8988T (cell line): ENCODE data around the gene ZNF516.
"Not testable (repeated sequence)": the region's sequence is repeated elsewhere in the genome, so short reads cannot be mapped to it uniquely, and the experiment has no call there.

Experiments
- DNase-seq: peaks from one replicate; pipeline ENCODE4 v3.0.0; 2011

Gene ZNF516

DNA sequence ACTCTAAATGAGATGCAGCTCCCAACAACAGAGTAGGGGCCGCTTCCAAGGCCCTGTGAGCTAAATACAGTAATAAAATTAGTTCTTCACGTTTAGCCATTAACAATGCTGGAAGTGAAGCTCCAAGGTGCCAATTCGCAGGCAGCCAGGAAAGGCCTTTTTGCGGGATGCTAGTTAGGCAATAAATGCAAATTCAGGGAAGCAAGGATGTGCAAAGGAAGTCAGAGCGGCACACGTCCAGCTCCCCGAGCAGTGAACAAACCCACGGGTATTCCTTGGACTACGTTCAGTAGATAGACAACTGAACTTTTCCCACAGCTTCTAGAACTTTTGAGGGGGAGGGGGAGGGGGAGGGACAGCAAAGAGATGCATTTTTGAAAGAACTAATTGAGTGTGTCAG, 6.9 kb downstream of the ZNF516 start:
- no peak for DNase-seq

DNA sequence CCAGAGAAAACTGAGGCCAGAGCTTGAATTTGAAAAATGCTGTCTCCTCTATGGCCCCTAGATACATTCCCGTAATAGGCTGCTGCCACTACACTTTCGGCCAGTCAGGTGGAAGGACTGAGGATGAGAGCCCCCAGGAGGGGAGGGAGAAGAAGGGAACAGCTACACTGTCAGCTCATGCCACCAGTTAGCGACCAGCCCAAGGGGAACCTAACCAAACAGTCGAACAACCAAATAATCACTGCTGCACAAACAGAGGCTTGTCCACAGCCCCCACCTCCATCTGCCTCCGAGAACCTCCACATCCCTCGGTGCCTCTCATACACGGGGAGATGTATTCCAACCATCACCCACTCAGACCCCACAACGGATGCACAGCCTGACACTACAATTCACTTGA, 7.3 kb downstream of the ZNF516 start:
- no peak for DNase-seq

DNA sequence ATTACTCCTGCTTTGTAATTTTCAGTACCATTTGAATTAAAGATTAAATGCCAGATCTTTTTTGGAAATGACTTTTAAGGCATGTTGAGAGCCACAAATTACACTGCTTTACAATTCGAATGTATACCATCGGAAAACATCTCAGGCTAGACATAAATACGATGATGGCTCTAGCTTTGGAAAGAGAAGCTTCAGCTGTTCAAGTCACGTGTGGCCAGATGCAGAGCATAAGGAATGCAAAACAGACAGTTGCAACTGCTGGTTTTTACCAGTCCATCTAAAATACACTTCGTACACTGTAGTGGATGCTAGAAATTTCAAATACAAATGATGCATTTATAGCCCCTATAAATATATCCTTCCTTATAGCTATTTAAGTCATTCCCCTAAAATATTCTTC, 8.0 kb downstream of the ZNF516 start:
- no peak for DNase-seq

DNA sequence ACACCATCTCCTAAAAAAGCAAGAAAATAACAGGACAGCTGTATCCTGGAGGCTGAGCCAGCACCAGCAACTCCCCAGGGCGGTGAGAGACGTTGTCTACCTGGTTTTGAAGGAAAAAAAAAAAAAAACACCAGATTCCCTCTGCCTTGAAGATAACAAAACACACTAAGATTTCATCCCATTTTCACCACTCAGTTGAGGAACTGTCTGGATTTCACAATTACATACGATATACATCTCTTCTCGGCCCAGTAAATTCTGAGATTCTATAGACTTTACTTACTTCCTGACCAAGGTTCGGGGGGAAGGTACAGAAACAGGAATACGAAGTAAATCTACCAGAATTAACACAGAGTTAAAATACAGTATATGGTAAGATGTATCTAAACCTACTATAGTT, 8.5 kb downstream of the ZNF516 start:
- no peak for DNase-seq

DNA sequence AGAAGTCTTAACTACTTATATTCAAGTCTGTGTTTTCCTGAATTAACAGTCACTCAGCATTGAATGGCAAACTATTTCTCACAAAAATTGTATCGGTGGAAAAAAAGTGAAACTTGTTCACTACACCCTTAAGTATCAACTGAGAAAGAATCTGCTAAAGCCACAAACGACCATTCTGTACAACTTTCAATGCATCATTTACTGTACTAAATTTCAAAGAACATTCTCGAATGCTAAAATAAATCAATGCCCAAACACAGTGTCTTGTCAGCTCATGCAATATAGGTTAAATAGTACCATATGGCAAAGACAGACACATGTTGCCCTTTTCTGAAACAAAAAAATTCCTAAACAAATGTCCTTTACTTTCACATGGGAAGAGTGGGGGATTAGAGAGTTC, 9.0 kb downstream of the ZNF516 start:
- no peak for DNase-seq

DNA sequence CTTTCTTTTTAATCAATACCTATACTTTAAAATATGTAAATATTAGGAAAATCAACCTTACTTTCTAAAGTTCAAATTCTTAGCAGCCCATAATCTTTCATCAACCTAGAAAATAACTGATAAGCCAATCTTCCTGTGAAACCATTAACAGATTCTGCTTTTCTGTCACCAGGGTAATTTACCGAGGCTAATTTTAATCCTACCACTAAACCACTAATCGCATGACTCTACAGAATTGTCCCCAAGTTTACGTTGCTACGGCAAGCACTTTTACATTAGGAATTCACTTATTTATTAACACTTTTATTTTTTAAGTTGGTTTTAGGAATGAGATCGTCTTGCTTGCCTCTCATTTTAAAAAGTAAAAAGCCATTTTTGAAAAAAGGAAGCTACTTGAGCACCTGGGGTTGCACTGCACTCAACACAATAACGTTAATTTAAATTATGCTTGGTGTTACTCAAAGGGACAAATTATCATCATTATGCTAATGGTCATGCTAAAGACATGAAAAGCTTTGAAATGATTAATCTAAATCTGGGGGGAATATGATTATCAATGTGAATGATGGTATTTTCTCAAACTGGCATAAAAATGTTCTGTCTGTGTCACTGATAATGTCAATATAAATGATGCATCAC, 10.2 kb downstream of the ZNF516 start:
- no peak for DNase-seq

DNA sequence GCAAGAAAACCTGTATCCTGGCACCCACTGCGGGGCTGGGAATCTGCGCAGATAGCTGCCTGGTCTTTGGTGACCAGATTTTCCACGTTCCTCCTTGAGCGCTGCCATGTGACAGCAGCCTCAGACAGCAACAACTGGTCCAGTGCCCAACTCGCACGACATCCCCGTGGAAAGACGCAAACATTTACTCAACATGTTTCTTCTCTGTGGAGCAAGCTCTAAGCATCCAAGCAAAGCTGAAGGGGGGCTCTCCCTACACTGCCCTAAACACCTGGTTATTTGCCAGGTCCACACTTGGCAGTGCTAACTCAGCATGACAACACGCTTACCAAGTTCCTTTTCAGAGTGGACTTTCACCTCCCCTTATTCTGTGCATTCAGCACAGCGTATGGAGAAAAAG, 11.3 kb downstream of the ZNF516 start:
- no peak for DNase-seq

DNA sequence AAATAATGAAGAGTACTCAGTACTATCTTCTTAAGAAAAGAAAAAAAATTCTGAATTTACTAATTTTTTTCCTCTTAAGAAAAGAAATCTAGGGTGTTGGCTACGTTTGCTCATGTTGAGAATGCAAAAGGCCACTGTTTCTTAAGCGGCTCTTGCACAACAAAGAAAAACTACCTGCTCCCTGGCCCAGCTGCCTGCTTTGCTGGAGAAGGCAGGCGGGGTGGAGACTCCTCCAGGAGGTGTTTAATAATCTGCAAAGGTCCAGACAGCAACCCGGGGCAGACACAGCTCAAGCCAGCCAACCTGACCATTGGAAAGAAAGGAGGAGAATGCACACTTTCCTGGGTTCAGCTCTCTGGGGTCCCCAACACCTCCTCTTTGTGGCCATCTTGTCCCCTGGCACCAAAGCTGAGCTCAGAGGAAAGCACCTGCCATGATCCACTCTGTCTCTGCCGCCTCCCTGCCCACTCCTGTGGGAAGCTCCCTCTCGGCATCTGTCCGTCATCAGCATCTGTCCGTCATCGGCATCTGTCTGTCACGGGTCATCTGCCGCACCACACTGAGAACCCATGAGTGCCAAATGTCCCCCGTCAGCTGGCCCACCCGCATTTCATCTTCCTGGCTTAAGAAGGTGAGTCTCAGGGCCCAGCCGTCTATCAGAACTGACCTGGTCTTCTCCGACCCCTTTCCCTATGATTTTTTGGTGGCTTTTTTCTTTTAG, 11.9 kb downstream of the ZNF516 start:
- no peak for DNase-seq

DNA sequence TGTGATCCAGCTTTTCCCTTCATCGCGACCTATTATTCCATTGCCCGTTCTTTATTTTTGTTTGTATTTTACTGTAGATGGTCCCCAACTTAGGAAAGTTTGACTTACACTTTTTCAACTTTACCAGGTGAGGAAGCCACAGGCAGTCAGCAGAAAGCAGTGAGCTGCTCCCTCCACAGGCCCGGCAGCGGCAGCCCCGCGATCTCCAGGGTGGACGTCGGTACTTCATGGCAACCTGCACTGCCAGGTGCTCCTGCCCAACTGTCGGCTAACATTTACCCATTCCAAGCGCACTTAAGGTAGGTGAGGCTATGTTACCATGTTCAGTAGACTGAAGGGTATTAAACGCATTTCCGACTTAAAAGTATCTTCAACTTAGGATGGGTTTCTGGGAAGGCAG, 12.8 kb downstream of the ZNF516 start:
- no peak for DNase-seq

DNA sequence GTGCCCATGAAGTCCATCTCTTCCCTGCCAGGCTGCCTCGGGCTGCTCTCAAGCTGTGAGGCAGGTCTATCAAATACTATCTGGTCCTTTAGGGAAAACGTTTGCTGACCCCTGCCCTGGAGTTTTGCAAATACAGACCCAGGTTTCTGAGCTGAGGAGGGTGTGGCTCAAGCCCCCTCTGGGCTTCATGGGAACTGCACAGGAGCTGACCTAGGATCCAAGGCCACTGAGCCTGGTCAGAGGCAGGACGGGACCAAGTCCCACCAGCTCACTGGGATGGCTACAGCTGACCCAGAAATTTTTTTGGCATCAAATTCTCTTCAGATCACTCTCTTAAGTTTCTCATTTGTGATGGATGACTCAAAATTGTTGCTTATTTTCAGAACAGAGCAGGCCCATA, 14.1 kb downstream of the ZNF516 start:
- DNase-seq: no peak

DNA sequence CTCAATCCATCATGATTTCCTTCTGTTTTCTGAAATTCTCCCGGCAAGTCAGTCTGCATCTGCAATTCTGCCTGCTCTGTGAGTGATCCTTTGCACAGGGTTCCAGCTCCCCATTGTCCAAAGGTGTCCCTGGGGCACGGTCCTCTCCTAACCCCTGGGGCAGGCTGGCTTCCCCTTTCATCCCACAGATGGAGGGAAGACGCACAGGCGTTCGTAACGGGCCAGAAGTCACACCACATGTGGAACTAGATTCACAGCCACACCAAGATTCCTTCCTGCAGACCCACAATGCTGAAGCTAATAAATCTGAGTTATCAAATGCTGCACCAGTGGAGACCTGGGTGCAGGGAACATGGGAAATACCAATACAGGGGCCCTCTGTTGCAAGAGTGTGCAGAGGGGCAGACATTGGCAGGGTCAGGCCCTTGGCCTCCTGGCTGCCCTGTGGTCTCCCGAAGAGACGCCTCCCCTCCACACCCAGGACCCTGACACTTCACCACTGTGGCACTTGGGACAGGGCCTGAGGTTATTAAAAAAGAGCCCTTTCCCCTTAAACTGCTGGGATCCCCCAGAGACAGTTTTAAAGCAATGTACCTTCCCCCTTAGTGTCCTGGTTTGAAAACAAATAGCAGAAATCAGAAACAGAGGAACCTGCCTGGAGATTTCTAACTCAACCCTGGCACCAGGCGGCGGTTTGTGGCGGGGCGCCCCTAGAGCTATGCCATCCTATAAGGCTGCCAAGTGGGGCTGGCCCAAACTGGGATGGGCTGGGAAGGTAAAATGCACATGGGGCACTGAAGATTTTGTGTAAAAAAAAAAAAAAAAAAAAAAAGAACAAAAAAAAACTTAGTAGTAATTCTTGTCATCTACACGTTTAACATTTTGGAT, 15.4 kb downstream of the ZNF516 start:
- no peak for DNase-seq

DNA sequence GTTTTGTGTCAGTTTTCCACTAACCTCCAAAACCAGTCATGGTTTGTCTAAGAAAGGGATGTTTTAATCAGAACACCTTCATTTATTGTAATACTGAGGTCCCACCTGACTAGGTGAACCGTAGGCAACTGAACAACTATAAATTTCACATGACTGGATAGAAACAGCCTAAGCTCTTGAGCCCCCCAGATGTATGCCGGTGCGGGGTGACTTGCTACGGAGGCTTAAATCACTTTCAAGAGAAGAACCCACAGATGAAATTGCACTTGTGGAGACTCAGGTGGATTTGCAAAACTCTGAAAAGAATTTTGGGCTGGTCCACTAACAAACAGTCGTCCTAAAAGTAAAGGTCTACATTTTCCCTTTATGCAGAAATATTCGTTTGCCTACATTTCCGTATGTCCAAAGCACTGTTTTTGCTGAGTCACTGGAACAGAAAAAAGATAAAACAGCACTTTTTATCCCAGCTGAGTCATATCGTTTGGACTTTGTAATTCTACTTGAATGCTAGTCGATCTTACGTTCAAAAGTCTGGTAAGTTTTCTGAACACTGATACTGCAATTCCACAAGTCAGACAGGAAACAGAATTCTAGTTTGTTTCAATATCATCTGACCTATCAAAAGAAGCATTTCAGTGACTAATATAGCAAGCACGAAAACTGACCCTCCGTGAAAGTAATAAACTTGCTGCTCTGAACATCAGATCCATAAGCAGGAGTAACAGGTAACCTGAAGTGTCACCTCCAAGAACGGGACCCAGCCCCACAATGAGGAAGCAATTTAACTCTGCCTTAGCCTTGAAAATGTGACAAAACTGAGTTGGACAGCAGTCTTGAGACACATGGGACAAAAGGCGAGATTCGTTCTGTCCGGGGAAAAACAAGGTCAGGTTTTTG, 18.1 kb downstream of the ZNF516 start:
- no peak for DNase-seq

DNA sequence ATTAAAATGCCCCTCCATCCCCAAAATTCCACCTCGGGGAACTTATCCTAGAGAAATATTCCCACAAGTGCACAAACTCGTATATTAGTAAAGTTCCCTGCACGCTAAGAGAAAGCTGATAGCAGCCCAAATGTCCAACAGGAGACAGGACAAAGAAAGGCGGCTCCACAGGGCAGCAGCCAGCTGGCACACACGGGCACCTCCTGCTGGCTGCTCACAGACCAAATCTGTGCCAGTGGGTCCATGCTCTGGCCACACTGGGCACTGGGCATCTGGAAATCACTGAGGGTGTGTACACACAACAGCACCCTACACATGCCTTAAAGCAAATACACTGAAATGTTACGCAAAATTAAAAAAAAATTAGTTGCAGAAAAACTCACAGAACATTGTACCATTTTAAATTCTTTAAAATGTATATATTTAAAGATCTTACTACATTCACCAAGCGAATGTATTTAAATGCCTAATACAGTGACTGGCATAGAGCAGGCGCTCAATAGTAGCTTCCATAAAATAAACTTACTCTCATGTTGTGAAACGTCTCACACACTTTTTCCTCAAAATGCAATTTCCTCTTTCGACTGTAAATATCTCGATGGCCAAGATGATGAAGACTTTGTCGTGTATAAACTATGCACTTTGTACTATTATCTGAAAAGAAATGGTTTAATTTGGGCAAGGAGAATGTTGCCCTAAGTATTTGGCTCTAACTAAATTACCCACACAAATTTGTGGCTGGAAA, 19.4 kb downstream of the ZNF516 start:
- DNase-seq: no peak

DNA sequence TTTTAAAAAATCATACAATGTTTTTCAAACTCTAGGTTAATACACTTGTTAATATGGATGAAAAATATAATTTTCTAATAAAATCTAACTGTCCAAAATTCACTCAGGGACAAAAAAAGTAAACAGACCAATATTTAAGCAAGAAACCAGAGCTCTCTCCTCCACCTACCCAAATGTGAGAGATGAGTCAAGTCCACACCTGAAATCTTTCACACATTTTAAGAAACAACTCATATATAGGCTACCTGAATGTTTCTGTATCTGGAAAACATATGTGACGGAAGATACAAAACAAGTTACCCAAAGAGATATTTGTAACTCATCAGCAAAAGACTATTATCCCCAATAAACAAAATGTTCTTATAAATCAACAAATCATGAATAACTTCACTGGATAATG, 20.2 kb downstream of the ZNF516 start:
- DNase-seq: no peak

DNA sequence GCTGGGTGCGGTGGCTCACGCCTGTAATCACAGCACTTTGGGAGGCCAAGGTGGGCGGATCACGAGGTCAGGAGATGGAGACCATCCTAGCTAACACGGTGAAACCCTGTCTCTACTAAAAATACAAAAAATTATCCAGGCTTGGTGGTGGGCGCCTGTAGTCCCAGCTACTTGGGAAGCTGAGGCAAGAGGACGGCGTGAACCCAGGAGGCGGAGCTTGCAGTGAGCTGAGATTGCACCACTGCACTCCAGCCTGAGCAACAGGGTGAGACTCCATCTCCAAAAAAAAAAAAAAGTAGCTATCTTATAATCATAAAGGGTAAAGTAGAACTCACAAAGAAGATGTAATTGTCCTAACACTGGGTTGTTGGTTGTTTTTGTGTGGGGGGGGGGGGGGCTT, 21.5 kb downstream of the ZNF516 start:
- DNase-seq: not testable (repeated sequence)

DNA sequence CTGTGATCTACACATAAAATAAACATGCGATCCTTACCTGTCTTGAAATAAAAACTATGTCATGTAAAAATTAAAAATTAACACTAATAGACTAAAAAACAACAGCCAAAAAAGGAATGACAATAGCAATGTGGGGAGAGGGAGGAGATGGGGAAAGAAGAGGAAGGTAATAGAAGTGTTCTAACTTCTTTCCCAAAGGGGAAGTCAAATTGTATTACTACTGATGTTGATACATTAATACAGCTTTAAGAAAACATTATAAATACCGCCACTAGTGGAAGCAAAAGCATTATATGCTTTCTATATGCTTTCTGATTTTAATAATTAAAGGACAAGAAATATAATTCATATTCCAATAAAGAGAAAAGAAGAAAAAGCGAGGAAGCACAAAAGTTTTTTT, 22.2 kb downstream of the ZNF516 start:
- no peak for DNase-seq

DNA sequence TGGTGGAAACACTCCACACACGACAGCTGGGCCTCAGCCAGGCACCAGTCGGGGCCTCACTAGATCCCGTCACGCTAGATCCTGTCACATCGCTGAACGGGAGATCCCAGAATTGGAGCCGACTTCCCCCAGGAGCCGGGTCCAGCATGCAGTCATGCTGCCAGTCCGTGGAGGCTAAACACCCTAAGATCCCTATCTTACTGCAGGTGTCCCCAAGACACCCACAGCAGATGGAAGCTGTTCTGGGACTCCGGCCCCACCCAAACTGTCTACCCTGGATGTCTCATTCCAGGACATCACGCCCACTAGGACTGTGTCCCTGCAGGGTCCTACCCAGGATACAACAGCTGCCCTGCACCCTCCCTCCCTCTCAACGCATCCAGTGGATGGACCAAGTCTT, 23.4 kb downstream of the ZNF516 start:
- DNase-seq: no peak

DNA sequence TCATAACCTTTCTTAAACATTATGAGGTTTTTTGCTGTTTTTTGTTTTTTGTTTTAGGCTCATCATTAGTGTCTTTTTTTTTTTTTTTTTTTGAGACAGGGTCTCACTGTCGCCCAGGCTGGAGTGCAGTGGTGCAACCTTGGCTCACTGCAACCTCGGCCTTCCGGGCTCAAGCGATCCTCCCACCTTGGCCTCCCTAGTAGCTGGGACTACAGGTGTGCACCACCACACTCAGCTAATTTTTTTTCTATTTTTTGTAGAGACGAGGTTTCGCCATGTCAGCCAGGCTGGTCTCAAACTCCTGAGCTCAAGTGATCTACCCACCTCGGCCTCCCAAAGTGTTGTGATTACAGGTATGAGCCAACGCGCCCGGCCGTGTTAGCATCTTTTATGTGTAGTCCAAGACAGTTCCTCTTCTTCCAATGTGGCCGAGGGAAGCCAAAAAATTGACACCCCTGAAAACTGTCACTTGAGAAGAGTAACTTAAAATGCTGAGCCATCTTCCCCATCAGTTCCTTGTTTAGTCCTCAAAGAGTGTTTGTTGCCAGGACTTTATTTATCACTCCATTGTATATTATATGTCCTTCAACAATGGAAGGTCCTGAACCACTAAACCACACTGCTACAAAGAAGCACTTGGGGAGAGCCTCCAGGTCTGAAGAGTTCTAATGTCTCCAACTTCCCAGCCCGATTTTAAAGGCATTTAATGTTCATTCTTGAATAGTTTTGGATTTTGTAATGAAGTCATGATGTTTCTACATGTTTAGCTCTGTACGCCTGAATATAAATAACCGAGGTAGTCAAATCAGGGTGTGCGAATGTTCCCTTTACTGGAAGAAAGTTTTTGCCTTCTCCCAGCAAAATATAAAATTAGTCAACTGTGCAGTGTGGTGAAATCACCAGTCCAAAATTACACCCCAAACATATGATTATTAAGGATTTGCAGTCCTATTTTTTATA, 26.4 kb downstream of the ZNF516 start:
- no peak for DNase-seq

DNA sequence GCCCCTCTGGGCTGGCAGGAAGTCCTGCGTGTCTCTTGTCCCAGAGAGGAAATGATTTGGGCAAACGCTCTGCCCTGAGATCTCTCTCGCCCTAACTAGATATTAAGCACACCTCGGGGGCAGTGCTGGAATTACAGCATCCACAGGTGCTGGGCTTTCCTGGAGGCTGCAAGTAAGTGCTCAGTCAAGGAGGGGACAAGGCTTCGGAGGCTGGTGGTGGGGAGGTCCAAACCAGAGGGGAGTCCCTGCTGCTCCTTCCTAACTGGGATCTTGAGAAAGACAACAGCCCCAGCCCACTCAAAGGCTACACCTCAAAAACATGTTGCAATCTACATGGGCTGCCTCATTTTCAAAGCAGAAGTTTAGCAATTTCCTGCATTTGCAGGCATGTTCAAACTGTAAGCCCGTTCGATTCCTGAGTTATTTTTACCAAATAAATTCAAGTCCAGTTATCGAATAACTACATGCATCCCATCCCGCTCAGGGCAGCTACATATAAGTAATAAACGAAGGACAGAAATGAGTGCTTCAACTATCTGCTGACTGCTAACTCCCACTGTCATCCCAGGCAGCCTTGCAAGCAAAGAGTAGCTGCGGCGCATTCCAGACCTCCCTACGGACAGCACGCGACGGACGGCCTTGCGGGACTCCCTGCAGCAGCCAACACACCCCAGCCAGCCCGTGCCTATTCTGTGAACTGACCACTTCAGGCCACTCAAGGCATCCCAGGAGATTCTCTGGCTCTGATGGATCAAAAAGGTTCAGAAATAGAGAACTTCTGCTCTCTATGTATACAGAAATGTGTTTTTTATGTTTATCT, 27.5 kb downstream of the ZNF516 start:
- no peak for DNase-seq

DNA sequence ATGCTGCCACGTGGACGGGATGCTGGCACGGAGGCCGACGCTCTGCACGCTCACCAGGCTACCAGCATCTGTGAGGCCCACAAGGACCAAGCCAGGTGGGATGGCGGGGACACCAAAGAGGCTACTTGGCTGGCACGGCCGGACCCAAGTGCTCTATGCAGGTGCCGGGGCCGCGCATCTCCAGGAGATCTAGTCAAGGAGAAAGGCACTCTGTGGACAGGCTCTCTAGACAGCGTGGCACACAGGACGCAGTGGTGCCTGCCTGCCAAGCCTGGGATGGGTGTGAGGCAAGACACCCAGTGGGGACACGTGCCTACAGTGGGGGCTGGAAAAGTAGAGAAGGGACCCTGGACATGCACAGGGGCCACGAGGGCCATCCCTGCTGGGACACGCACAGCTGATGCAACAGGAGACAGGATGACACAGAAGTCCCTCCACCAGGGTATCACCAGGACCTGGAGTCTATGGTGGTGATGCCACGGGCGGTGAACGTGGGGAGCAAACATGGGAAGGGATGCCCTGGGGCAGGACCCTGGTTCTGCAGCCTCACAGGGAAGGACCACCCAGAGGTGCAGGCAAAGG, 28.5 kb downstream of the ZNF516 start:
- no peak for DNase-seq
